NCI-H1092 (cell line): ENCODE data around the gene TMEM108.
A peak's percentile ranks its signal among the peaks of the same experiment; 100 is the strongest.

Experiments used
- DNase-seq: peaks from one replicate; lab custom pipeline; 2025; lab: John Stamatoyannopoulos, UW

The TMEM108 gene

GRCh38 chr3:133117342-133117741 lies 79.2 kb downstream of the TMEM108 start:
- DNase-seq, result peak; percentile 23

- no peak for DNase-seq
These were observed 81.0 kb downstream of the TMEM108 start for GRCh38 chr3:133119176-133119575.

GRCh38 chr3:133121450-133121849 lies 83.3 kb downstream of the TMEM108 start:
- DNase-seq, result no peak

GRCh38 chr3:133123636-133124035 lies 85.4 kb downstream of the TMEM108 start:
- DNase-seq, result no peak

- no peak for DNase-seq
These were observed 86.3 kb downstream of the TMEM108 start for GRCh38 chr3:133124511-133124910.

- no peak for DNase-seq
These were observed 87.0 kb downstream of the TMEM108 start for GRCh38 chr3:133125171-133125570.

- no peak for DNase-seq
These were observed 87.6 kb downstream of the TMEM108 start for GRCh38 chr3:133125802-133126201.

GRCh38 chr3:133127381-133127780 lies 89.2 kb downstream of the TMEM108 start:
- DNase-seq, result no peak

- DNase-seq, result no peak
These were observed 92.0 kb downstream of the TMEM108 start for GRCh38 chr3:133130168-133130567.

- DNase-seq, result peak; percentile 65
These were observed 97.1 kb downstream of the TMEM108 start for GRCh38 chr3:133135306-133135705.

- no peak for DNase-seq
These were observed 98.2 kb downstream of the TMEM108 start for GRCh38 chr3:133136114-133137041.

- no peak for DNase-seq
These were observed 99.1 kb downstream of the TMEM108 start for GRCh38 chr3:133137042-133137996.

- no peak for DNase-seq
These were observed 99.8 kb downstream of the TMEM108 start for GRCh38 chr3:133138017-133138416.

- DNase-seq, result peak; percentile 56
These were observed 113.9 kb downstream of the TMEM108 start for GRCh38 chr3:133152056-133152455.

GRCh38 chr3:133152681-133153220 lies 114.6 kb downstream of the TMEM108 start:
- DNase-seq, result no peak

GRCh38 chr3:133153382-133153781 lies 115.2 kb downstream of the TMEM108 start:
- DNase-seq, result no peak

- DNase-seq, result no peak
These were observed 119.5 kb downstream of the TMEM108 start for GRCh38 chr3:133157716-133158115.

GRCh38 chr3:133158686-133159085 lies 120.5 kb downstream of the TMEM108 start:
- no peak for DNase-seq

- DNase-seq, result no peak
These were observed 121.6 kb downstream of the TMEM108 start for GRCh38 chr3:133159498-133160475.

GRCh38 chr3:133161656-133162055 lies 123.5 kb downstream of the TMEM108 start:
- DNase-seq, result peak; percentile 32

GRCh38 chr3:133162265-133162664 lies 124.1 kb downstream of the TMEM108 start:
- DNase-seq, result no peak
